Hepatocyte (in vitro differentiated cells): ENCODE measurements around the gene GNB1L.

ENCODE experiments used
- EZH2 ChIP-seq: fragments of 200-600 bp; sonication (generic); IDR thresholded peaks from 2 replicates; pipeline ENCODE4 v1.6.1; 2016; ENCODE audit warnings: antibody characterized with exemption, mild to moderate bottlenecking, borderline replicate concordance
- EZH2phosphoT487 ChIP-seq: fragments of 200-600 bp; sonication (generic); IDR thresholded peaks from one replicate; pipeline ENCODE4 v1.6.1; 2018; ENCODE audit warnings: antibody characterized with exemption, mild to moderate bottlenecking, low read depth, moderate library complexity; ENCODE audit not compliant: unreplicated experiment, severe bottlenecking
- TF ChIP-seq, protein P1 (sequence below): fragments of 200-600 bp; sonication (generic); IDR thresholded peaks from 2 replicates; pipeline ENCODE4 v1.5.1; 2016; ENCODE audit warnings: antibody characterized with exemption, mild to moderate bottlenecking; ENCODE audit not compliant: poor library complexity

- no peak for TF ChIP-seq EZH2phosphoT487
- TF ChIP-seq, protein P1, sequence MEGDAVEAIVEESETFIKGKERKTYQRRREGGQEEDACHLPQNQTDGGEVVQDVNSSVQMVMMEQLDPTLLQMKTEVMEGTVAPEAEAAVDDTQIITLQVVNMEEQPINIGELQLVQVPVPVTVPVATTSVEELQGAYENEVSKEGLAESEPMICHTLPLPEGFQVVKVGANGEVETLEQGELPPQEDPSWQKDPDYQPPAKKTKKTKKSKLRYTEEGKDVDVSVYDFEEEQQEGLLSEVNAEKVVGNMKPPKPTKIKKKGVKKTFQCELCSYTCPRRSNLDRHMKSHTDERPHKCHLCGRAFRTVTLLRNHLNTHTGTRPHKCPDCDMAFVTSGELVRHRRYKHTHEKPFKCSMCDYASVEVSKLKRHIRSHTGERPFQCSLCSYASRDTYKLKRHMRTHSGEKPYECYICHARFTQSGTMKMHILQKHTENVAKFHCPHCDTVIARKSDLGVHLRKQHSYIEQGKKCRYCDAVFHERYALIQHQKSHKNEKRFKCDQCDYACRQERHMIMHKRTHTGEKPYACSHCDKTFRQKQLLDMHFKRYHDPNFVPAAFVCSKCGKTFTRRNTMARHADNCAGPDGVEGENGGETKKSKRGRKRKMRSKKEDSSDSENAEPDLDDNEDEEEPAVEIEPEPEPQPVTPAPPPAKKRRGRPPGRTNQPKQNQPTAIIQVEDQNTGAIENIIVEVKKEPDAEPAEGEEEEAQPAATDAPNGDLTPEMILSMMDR = no peak
- TF ChIP-seq EZH2 = no peak
Observed at GRCh38 chr22:19791894-19792293, 62.8 kb downstream of the GNB1L start.
